Upper lobe of right lung (tissue), 1 donor: ENCODE data around the gene FHOD3. TPM values are rescaled to one million over a fixed set of nuclear protein-coding genes. Genes with fewer than 3 reads are reported as not detected.

Experiments used
- ATAC-seq: fragments of 200-7000 bp; cut with Tn5 transposase; one replicate; pipeline ENCODE4 v1.9.1; 2020; ENCODE audit warnings: mild to moderate bottlenecking, moderate library complexity
- DNase-seq: peaks from one replicate; pipeline ENCODE4 v3.0.0-alpha.2; 2020
- H3K27ac ChIP-seq: fragments of 200-600 bp; one replicate; pipeline ENCODE4 v1.8.0; 2022
- H3K27me3 ChIP-seq: fragments of 200-600 bp; one replicate; pipeline ENCODE4 v1.8.0; 2022; ENCODE audit warnings: mild to moderate bottlenecking
- H3K36me3 ChIP-seq: fragments of 200-600 bp; one replicate; pipeline ENCODE4 v1.8.0; 2022
- H3K4me1 ChIP-seq: fragments of 200-600 bp; one replicate; pipeline ENCODE4 v1.8.0; 2022
- H3K4me3 ChIP-seq: fragments of 200-600 bp; one replicate; pipeline ENCODE4 v1.8.0; 2022; ENCODE audit warnings: mild to moderate bottlenecking
- H3K9me3 ChIP-seq: fragments of 200-600 bp; one replicate; pipeline ENCODE4 v1.8.0; 2022
- intact Hi-C: fragments of 100-400 bp; cut with DNase I; formaldehyde crosslinking; loops from one replicate; pipeline ENCODE4 v1.11.0; 2022
- total RNA-seq: library from RNA; stranded (reverse); fragmentation: NEBNext Ultra II Directional; extraction: Animal tissue kit (Norgen Biotek cat#: 25700); gene quantifications from one replicate; pipeline ENCODE4 v1.2.1, GENCODE V29; 2021
- TF ChIP-seq, protein P1 (sequence below): fragments of 200-600 bp; IDR thresholded peaks from one replicate; pipeline ENCODE4 v1.8.0; 2022; ENCODE audit warnings: antibody characterized with exemption
- donor health status: DM: no; HTN: yes; CAD: no; lungs with severe emphysema.

FHOD3 gene
- total RNA-seq, 1 donor from 2014 or later = 1.9 TPM

- H3K27me3 ChIP-seq = peaks cover 4% of the 10 kb centered on the region
- no peaks in the 10 kb centered on the region for H3K4me1 ChIP-seq
- no peak for ATAC-seq
- no peaks in the 10 kb centered on the region for H3K9me3 ChIP-seq
- TF ChIP-seq, protein P1, sequence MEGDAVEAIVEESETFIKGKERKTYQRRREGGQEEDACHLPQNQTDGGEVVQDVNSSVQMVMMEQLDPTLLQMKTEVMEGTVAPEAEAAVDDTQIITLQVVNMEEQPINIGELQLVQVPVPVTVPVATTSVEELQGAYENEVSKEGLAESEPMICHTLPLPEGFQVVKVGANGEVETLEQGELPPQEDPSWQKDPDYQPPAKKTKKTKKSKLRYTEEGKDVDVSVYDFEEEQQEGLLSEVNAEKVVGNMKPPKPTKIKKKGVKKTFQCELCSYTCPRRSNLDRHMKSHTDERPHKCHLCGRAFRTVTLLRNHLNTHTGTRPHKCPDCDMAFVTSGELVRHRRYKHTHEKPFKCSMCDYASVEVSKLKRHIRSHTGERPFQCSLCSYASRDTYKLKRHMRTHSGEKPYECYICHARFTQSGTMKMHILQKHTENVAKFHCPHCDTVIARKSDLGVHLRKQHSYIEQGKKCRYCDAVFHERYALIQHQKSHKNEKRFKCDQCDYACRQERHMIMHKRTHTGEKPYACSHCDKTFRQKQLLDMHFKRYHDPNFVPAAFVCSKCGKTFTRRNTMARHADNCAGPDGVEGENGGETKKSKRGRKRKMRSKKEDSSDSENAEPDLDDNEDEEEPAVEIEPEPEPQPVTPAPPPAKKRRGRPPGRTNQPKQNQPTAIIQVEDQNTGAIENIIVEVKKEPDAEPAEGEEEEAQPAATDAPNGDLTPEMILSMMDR = no peak
- H3K36me3 ChIP-seq = no peaks in the 10 kb centered on the region
- no peak overlapping the region for H3K4me3 ChIP-seq
- intact Hi-C loops = no loop called here
- H3K27ac ChIP-seq = no peak overlapping the region
- no peak for DNase-seq
Observed at GRCh38 chr18:36328385-36328858, 30.9 kb downstream of the FHOD3 start.

DNA sequence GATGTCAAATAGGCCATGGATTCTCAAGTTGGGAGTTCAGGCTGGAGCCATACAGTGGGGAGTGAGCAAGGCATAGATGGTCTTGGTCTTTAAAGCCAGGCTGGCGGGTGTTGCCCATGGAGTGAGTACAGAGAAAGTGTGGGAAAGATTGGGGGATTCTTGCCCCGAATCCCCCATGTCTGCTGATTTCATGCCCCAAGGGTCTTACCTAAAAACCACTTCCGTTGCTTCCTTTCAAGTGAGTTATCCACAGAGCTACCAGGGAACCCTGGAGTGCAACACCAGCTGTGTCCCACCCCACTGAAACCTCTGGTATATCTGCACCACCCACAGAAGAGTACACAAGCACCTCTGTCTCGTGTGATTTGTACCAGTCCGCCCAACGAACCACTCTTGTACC is 31.4 kb downstream of the FHOD3 start:
- DNase-seq = no peak

DNA sequence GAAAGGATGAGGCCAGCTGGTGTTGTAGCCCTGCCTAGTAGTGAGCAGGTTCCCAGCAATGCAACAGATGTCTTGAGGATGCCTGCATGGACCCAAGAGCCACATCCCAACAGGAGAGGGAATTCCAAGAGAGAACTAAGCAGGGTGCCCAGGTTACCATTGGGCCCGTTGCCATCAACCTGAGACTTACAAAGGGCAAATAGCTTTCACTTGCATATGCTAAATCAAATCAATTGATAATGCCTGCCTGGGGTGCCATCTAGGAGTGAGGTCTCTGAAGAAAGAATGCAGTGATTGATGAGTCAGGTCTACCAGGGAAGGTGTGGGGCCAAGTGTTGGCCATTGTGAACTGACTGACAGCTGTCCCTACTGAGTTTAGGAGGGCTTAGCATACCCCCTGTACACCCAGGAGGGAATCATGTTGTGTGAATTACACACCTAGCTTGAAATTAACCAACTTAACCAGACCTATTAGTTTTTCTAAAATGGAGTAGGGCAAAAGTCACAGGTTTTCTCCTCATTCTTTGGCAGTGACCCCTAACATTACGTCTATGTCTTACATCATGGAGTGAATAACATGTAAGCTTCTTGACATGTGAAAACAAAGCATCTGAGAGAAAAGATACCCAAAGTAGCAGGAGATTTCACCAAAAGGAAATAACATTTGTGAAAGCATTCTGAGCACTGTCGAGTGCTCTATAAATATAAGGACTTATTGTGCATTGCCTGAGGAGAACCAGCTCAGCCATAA is 32.3 kb downstream of the FHOD3 start:
- H3K27ac ChIP-seq = no peak overlapping the region
- H3K9me3 ChIP-seq = no peaks in the 10 kb centered on the region
- H3K4me1 ChIP-seq = no peaks in the 10 kb centered on the region
- intact Hi-C loops = no loop called here
- peaks cover 4% of the 10 kb centered on the region for H3K27me3 ChIP-seq
- H3K36me3 ChIP-seq = no peaks in the 10 kb centered on the region
- ATAC-seq = no peak
- no peak for DNase-seq
- H3K4me3 ChIP-seq = no peak overlapping the region
- TF ChIP-seq, protein P1 = no peak

More for the DNA sequence above, 31.4 kb downstream of the FHOD3 start:
- no peaks in the 10 kb centered on the region for H3K9me3 ChIP-seq
- intact Hi-C loops = no loop called here
- H3K27me3 ChIP-seq = peaks cover 4% of the 10 kb centered on the region
- no peak overlapping the region for H3K4me3 ChIP-seq
- no peak for ATAC-seq
- H3K27ac ChIP-seq = no peak overlapping the region
- H3K36me3 ChIP-seq = no peaks in the 10 kb centered on the region
- TF ChIP-seq, protein P1 = no peak
- H3K4me1 ChIP-seq = no peaks in the 10 kb centered on the region

- Histone ChIP-seq H3K27me3 (peaks cover 4% of the 10 kb centered on the region), H3K27ac (no peak overlapping the region), H3K9me3 (no peaks in the 10 kb centered on the region), H3K4me1 (no peaks in the 10 kb centered on the region), H3K36me3 (no peaks in the 10 kb centered on the region), H3K4me3 (no peak overlapping the region)
- DNase-seq = no peak
- intact Hi-C loops = no loop called here
- no peak for ATAC-seq
- TF ChIP-seq, protein P1 = no peak
Observed at GRCh38 chr18:36330435-36331052, 33.0 kb downstream of the FHOD3 start.

GRCh38 chr18:36331521-36331971 is 34.0 kb downstream of the FHOD3 start:
- ATAC-seq (no peak), DNase-seq (peak; percentile 27)
- TF ChIP-seq, protein P1 = no peak
- Histone ChIP-seq H3K4me3 (no peak overlapping the region), H3K36me3 (no peaks in the 10 kb centered on the region), H3K27me3 (peaks cover 3% of the 10 kb centered on the region), H3K4me1 (no peaks in the 10 kb centered on the region), H3K27ac (no peak overlapping the region), H3K9me3 (no peaks in the 10 kb centered on the region)
- intact Hi-C loops = no loop called here
